Measurements from ENCODE around the gene POLR3A.
"Not testable (repeated sequence)": the region's sequence is repeated elsewhere in the genome, so short reads cannot be mapped to it uniquely, and the experiment has no call there.

The POLR3A gene

DNA sequence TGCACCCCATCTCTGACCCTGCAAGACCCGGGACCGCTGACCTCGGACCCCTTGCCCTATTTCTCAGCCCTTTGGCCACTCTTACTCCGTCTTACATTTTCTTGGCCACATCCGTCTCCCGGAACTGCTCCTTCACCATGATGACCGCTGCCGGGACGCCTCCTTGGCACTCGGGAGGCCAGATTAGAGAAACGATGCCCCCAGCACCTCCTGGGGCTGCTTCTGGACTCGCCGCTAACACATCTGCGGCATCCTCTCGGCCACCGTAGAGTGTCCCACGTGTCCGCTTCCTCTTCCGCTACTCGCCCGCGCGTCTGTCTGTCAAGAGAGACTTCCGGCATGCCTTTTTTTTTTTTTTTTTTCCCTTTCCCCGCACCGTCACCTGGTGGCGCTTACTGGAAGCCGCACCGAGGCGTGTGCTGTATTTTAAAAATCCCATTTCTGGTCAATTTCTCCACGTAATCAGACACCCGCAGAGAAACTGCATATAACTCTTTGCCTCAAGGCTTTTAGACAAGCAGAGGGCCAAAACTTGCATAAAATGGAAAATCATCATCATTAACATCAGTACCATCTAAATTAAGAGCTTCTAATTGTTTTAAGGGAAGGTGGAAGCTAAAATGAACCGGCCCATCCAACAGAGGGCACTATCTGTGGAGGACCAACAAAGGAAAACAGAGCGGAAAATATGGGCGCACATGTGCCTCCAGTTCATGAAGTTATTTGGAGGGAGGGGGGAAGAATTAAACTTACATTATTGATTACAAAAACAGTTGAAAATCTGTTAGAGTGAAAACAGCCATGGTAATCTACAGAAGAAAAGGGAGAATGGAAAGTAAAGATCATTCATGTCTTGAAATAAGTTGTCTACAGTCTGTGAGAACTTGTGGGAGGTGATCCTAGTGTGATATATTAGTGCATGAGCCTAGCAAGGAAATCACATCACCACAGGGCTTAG lies at the start of gene POLR3A:
POLR3A (minus strand) TSS at position 247 of the 958 bp plus-strand sequence; CDS start at position 139, 108 bp downstream.
- Histone ChIP-seq H3K4me3 (ENCODE audit: low read depth in 1 of 2, low read length in 1 of 2) (peak within 1 kb of the TSS; percentile 89 to 95), H3K36me3 (peaks cover 15% of the 10 kb centered on the region), H3K4me1 (ENCODE audit: control insufficient read depth in 1 of 2, insufficient read depth in 1 of 2, low read depth in 1 of 2, low read length in 1 of 2) (peaks cover 32 to 36% of the 10 kb centered on the region in 2 experiments), H3K27me3 (no peaks in the 10 kb centered on the region), H3K9me3 (no peaks in the 10 kb centered on the region), H3K27ac (peak within 1 kb of the TSS; percentile 77)
- TF ChIP-seq, protein P1, sequence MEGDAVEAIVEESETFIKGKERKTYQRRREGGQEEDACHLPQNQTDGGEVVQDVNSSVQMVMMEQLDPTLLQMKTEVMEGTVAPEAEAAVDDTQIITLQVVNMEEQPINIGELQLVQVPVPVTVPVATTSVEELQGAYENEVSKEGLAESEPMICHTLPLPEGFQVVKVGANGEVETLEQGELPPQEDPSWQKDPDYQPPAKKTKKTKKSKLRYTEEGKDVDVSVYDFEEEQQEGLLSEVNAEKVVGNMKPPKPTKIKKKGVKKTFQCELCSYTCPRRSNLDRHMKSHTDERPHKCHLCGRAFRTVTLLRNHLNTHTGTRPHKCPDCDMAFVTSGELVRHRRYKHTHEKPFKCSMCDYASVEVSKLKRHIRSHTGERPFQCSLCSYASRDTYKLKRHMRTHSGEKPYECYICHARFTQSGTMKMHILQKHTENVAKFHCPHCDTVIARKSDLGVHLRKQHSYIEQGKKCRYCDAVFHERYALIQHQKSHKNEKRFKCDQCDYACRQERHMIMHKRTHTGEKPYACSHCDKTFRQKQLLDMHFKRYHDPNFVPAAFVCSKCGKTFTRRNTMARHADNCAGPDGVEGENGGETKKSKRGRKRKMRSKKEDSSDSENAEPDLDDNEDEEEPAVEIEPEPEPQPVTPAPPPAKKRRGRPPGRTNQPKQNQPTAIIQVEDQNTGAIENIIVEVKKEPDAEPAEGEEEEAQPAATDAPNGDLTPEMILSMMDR (IDR thresholded peaks at IDR 0.05): peak; percentile 73

DNA sequence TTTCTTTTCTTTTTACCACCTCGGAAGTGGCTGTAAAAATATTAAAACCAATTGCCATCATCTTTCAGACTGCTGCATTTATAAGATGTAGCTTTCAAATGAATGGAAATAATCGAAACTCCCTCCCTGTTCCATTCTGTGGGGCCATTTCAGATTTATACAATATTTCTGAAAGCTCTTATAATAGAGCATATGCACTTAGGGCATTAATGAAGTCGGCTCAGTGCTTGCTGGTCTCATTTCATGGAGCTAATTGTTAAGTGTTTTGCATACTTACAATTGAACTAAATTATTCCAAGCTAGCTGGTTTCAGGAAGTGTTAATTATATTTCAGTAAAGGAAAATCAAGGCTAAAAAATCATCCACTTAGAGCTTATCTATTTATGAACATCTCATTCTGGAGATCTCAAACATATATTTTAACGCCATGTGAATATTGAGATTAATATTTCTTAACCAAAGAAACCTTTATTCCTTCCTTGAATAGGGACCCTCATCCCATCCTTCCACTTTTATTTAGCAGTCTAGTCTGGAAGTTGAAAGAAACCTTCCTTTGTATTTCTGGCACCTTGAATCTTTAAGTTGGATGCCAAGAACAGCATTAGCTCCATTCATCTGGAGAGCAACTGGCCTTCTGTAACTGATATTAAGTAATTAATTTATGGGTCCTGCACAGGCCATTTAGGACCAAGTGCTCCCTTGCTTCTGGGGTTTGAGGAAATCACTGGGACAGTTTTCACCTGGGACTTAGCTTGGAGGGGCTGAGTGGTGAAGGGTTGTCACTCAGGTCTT lies 49.4 kb upstream of the POLR3A start:
- H3K9me3 ChIP-seq: no peaks in the 10 kb centered on the region
- no peaks in the 10 kb centered on the region for H3K27me3 ChIP-seq
- no peaks in the 10 kb centered on the region for H3K36me3 ChIP-seq
- H3K4me1 ChIP-seq (ENCODE audit: control insufficient read depth in 1 of 2, insufficient read depth in 1 of 2, low read depth in 1 of 2, low read length in 1 of 2): no peaks in the 10 kb centered on the region
- no peak overlapping the region for H3K27ac ChIP-seq
- no peak overlapping the region for H3K4me3 ChIP-seq (ENCODE audit: low read depth in 1 of 2, low read length in 1 of 2)
- TF ChIP-seq, protein P1 (IDR thresholded peaks at IDR 0.05): no peak

DNA sequence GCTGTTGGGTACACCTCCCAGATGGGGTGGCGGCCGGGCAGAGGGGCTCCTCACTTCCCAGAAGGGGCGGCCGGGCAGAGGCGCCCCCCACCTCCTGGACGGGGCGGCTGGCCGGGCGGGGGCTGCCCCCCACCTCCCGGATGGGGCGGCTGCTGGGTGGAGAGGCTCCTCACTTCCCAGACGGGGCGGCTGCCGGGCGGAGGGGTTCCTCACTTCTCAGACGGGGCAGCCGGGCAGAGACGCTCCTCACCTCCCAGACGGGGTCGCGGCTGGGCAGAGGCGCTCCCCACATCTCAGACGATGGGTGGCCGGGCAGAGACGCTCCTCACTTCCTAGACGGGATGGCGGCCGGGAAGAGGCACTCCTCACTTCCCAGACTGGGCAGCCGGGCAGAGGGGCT lies 46.5 kb upstream of the POLR3A start:
- H3K27me3 ChIP-seq; H3K9me3 ChIP-seq; H3K4me1 ChIP-seq (ENCODE audit: control insufficient read depth in 1 of 2, insufficient read depth in 1 of 2, low read depth in 1 of 2, low read length in 1 of 2); H3K4me3 ChIP-seq (ENCODE audit: low read depth in 1 of 2, low read length in 1 of 2); H3K27ac ChIP-seq; H3K36me3 ChIP-seq: not testable (repeated sequence)

DNA sequence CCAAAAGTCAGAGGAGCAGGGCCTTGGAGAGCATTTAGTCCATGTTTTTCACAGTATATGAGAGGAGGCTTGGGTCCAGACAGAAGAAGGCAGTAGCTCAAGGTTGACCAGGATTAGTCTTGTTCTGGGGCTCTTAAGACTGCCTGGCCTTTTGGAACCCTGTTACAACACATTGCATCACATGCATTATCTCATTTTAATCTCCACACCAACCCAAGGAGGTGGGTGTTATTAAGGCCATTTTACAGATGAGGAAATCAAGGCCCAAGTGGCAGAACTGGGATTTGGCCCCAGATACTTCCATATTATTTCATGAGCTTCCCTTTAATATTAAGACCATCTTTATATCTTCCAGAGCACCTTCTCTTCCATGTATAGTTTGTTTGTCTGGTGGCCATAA lies 43.2 kb upstream of the POLR3A start:
- no peaks in the 10 kb centered on the region for H3K9me3 ChIP-seq
- H3K4me3 ChIP-seq (ENCODE audit: low read depth in 1 of 2, low read length in 1 of 2): no peak overlapping the region
- H3K36me3 ChIP-seq: no peaks in the 10 kb centered on the region
- no peak overlapping the region for H3K27ac ChIP-seq
- TF ChIP-seq, protein P1 (IDR thresholded peaks at IDR 0.05): no peak
- H3K27me3 ChIP-seq: no peaks in the 10 kb centered on the region
- H3K4me1 ChIP-seq (ENCODE audit: control insufficient read depth in 1 of 2, insufficient read depth in 1 of 2, low read depth in 1 of 2, low read length in 1 of 2): no peaks in the 10 kb centered on the region

DNA sequence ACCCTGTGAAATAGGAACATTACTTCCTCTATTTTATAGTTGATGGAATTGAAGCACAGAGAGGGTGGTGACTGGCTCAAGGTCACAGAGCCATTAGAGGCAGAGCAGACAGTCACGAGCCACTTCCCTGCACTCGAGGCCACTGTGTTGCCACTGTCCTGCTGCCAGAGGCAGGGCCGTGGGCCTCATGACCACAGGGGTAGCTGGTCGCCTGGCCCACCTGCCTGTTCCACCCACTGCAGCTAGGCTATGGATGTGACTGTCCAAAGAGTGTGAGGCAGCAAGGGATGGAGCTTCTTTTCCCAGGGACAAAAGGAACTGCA lies 42.5 kb upstream of the POLR3A start:
- no peak overlapping the region for H3K4me3 ChIP-seq (ENCODE audit: low read depth in 1 of 2, low read length in 1 of 2)
- no peaks in the 10 kb centered on the region for H3K9me3 ChIP-seq
- H3K27ac ChIP-seq: no peak overlapping the region
- no peaks in the 10 kb centered on the region for H3K27me3 ChIP-seq
- H3K36me3 ChIP-seq: no peaks in the 10 kb centered on the region
- TF ChIP-seq, protein P1 (IDR thresholded peaks at IDR 0.05): no peak
- H3K4me1 ChIP-seq (ENCODE audit: control insufficient read depth in 1 of 2, insufficient read depth in 1 of 2, low read depth in 1 of 2, low read length in 1 of 2): no peaks in the 10 kb centered on the region

Data from neutrophil (primary cell).